GM18520 (cell line): ENCODE results near the gene WNT16.
"Not testable (repeated sequence)": the region's sequence is repeated elsewhere in the genome, so short reads cannot be mapped to it uniquely, and the experiment has no call there.

ENCODE experiments used
- ATAC-seq: cut with Tn5 transposase; IDR thresholded peaks from one replicate; pipeline ENCODE4 v1.9.1; 2021; ENCODE audit not compliant: unreplicated experiment

Gene WNT16

GRCh38 chr7:121328508-121329190 is at the start of gene WNT16:
TSS of gene WNT16 (plus strand) at chr7:121329000. CDS start at chr7:121329293, 293 bp downstream.
- ATAC-seq = no peak

GRCh38 chr7:121279060-121279620 is 49.7 kb upstream of the WNT16 start:
- no peak for ATAC-seq

GRCh38 chr7:121279822-121280221 is 49.0 kb upstream of the WNT16 start:
- no peak for ATAC-seq

- ATAC-seq = no peak
Measured at GRCh38 chr7:121280656-121281055, 48.1 kb upstream of the WNT16 start.

GRCh38 chr7:121282129-121282528 is 46.7 kb upstream of the WNT16 start:
- no peak for ATAC-seq

GRCh38 chr7:121285066-121285667 is 43.6 kb upstream of the WNT16 start:
- no peak for ATAC-seq

- no peak for ATAC-seq
Measured at GRCh38 chr7:121286186-121286585, 42.6 kb upstream of the WNT16 start.

GRCh38 chr7:121286742-121287734 is 41.8 kb upstream of the WNT16 start:
- ATAC-seq = no peak

- no peak for ATAC-seq
Measured at GRCh38 chr7:121288894-121289293, 39.9 kb upstream of the WNT16 start.

GRCh38 chr7:121289930-121290329 is 38.9 kb upstream of the WNT16 start:
- ATAC-seq = not testable (repeated sequence)

- no peak for ATAC-seq
Measured at GRCh38 chr7:121294448-121294992, 34.3 kb upstream of the WNT16 start.

- no peak for ATAC-seq
Measured at GRCh38 chr7:121297843-121298242, 31.0 kb upstream of the WNT16 start.

- ATAC-seq = no peak
Measured at GRCh38 chr7:121298831-121299239, 30.0 kb upstream of the WNT16 start.

- ATAC-seq = no peak
Measured at GRCh38 chr7:121300685-121301420, 27.9 kb upstream of the WNT16 start.

GRCh38 chr7:121301446-121302213 is 27.2 kb upstream of the WNT16 start:
- no peak for ATAC-seq

GRCh38 chr7:121302214-121302745 is 26.5 kb upstream of the WNT16 start:
- ATAC-seq = peak; percentile 97

GRCh38 chr7:121303422-121304101 is 25.2 kb upstream of the WNT16 start:
- no peak for ATAC-seq

- no peak for ATAC-seq
Measured at GRCh38 chr7:121304102-121304658, 24.6 kb upstream of the WNT16 start.
